Ascending aorta (tissue), 2 donors: ENCODE data around the gene CARD10. TPM values are rescaled to one million over a fixed set of nuclear protein-coding genes. Genes with fewer than 3 reads are reported as not detected.
"Not testable (repeated sequence)": the region's sequence is repeated elsewhere in the genome, so short reads cannot be mapped to it uniquely, and the experiment has no call there.

Experiments
- DNase-seq, 2 donors: peaks; one replicate each; pipeline ENCODE4 v3.0.0-alpha.2; 2019; ENCODE audit warnings: low spot score in 2 of 2
- H3K27ac ChIP-seq, 2 donors: fragments of 200-600 bp; sonication (generic); one replicate each; pipeline ENCODE4 v1.5.1; 2016 to 2017; ENCODE audit warnings: mild to moderate bottlenecking in 1 of 2
- H3K27me3 ChIP-seq: fragments of 200-600 bp; sonication (generic); one replicate; pipeline ENCODE4 v1.5.1; 2017
- H3K36me3 ChIP-seq, 2 donors: fragments of 200-600 bp; sonication (generic); one replicate each; pipeline ENCODE4 v1.5.1; 2016
- H3K4me1 ChIP-seq, 2 donors: fragments of 200-600 bp; sonication (generic); one replicate each; pipeline ENCODE4 v1.5.1; 2016 to 2017; ENCODE audit warnings: mild to moderate bottlenecking in 1 of 2
- H3K4me3 ChIP-seq, 2 donors: fragments of 200-600 bp; sonication (generic); one replicate each; pipeline ENCODE4 v1.5.1; 2016 to 2017; ENCODE audit warnings: mild to moderate bottlenecking in 1 of 2
- H3K9me3 ChIP-seq, 2 donors: fragments of 200-600 bp; sonication (generic); one replicate each; pipeline ENCODE4 v1.5.1; 2016
- intact Hi-C: fragments of 100-400 bp; cut with DNase I; formaldehyde crosslinking; loops from one replicate; pipeline ENCODE4 v1.15.1; 2023
- total RNA-seq: library from RNA; depleted of rRNA; stranded (reverse); fragments of >200 nt; gene quantifications from one replicate; pipeline ENCODE4 v1.1.0, GENCODE V29; 2016
- TF ChIP-seq, protein P1 (sequence below), 3 experiments: fragments of 200-600 bp in 2 of 3; fragments of 450-650 bp in 1 of 3; sonication (generic) in 2 of 3; IDR thresholded peaks; one replicate each; pipeline ENCODE4 v1.5.1; 2016 to 2019; ENCODE audit warnings: antibody characterized with exemption in 3 of 3, mild to moderate bottlenecking in 1 of 3, moderate library complexity in 1 of 3

The CARD10 gene
- total RNA-seq, 1 donor from 2014 or later: 21.0 TPM

DNA sequence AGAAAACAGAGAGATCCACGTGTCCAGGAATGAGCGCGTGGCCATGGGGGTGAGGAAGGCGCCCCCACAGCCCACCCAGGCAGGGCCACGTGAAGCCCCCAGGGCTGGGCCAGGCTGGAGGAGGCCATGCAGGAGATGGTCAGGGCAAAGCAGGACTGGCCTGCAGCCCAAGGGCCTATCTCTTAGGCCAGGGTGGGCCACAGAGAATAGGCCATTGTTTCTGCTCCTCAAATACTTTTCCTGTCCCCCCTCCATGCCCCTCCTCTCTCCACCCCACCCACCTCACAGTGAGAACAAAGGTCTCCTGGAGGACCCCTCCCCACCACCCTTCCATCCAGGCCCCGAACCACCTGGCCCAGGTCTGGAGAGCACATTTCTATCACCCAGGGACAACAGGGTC, 32.8 kb upstream of the CARD10 start:
- no peak overlapping the region for H3K4me3 ChIP-seq
- intact Hi-C loops: no loop called here
- H3K27me3 ChIP-seq: no peaks in the 10 kb centered on the region
- peak overlapping the region; percentile 68 to 72 for H3K27ac ChIP-seq
- TF ChIP-seq, protein P1, sequence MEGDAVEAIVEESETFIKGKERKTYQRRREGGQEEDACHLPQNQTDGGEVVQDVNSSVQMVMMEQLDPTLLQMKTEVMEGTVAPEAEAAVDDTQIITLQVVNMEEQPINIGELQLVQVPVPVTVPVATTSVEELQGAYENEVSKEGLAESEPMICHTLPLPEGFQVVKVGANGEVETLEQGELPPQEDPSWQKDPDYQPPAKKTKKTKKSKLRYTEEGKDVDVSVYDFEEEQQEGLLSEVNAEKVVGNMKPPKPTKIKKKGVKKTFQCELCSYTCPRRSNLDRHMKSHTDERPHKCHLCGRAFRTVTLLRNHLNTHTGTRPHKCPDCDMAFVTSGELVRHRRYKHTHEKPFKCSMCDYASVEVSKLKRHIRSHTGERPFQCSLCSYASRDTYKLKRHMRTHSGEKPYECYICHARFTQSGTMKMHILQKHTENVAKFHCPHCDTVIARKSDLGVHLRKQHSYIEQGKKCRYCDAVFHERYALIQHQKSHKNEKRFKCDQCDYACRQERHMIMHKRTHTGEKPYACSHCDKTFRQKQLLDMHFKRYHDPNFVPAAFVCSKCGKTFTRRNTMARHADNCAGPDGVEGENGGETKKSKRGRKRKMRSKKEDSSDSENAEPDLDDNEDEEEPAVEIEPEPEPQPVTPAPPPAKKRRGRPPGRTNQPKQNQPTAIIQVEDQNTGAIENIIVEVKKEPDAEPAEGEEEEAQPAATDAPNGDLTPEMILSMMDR (IDR thresholded peaks at IDR 0.05): no peak
- no peaks in the 10 kb centered on the region for H3K36me3 ChIP-seq
- no peaks in the 10 kb centered on the region for H3K9me3 ChIP-seq
- DNase-seq: no peak
- peaks cover 22 to 50% of the 10 kb centered on the region in 2 donors for H3K4me1 ChIP-seq

DNA sequence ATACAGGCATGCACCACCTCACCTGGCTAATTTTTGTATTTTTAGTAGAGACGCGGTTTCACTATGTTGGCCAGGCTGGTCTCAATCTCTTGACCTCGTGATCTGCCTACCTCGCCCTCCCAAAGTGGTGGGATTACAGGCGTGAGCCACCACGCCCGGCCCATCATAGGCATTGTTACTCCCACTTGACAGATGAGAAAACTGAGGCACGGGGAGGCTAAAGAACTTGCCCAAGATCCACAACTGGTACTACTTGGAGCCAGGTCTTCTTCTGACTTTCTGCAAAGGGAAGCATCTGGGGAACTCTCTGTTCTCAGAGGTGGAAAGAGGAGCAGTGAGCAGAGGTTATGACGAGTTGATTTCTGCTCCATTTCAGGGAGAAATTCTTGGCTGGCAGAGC, 31.7 kb upstream of the CARD10 start:
- DNase-seq, intact Hi-C loops, H3K9me3 ChIP-seq, H3K27me3 ChIP-seq, H3K36me3 ChIP-seq, H3K4me3 ChIP-seq: not testable (repeated sequence)
- Histone ChIP-seq H3K27ac (peak overlapping the region; percentile 68 to 72), H3K4me1 (peaks cover 28 to 58% of the 10 kb centered on the region in 2 donors)

DNA sequence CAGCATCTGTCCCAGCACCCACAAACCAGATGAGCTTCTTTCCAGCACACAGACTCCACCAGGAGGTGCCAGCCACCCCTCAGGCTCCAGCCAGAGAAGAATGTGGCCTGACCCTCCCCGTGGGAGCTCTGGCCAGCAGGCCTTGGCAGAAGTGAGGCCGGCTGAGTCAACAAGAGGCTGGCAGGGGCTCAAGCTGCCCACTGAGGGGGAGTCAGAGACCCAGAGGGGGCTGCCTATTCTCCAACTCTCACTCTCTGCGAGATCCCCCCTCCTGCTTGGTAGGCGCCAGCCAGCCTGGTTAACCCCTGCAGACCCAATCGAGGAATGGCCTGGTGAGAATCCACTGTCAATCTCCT, 30.5 kb upstream of the CARD10 start:
- Histone ChIP-seq H3K9me3 (no peaks in the 10 kb centered on the region), H3K36me3 (no peaks in the 10 kb centered on the region), H3K27ac (peak overlapping the region in 1 of 2 donors; percentile 9), H3K4me3 (peak overlapping the region in 1 of 2 donors; percentile 1), H3K27me3 (no peaks in the 10 kb centered on the region), H3K4me1 (peaks cover 32 to 70% of the 10 kb centered on the region in 2 donors)
- intact Hi-C loops: loop anchor here (1.0 to 10.0 kb wide), 4 partner anchors 11 to 775 kb away; partner anchors contain the start of genes CDC42EP1, GGA1, IFT27 and LGALS1
- peak in 1 of 2 donors; percentile 88 for DNase-seq
- TF ChIP-seq, protein P1 (IDR thresholded peaks at IDR 0.05): peak; percentile 45 to 56 (median 51)

DNA sequence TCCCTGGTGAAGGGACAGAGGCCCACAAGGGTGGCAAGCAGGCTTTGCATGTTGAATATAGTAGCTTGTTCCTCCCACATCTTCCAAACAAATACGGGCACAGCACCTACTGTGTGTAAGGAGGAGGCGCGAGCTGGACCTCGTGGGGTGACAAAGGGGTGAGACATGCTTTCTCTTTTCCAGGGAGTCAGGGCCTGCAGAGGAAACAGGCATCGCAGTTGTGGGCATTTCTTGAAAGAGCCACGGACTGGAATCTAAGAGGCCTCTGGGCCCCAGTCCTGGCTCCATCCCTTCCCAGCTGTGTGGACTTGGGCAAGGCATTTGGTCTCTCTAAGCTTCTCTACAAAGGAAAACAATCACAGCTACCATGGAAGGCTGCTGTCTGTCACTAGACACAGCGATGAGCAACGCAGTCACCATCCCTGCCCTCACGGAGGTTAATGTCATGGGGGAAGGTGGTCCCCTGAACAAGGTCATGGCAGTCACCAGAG, 28.1 kb upstream of the CARD10 start:
- Histone ChIP-seq H3K4me1 (peaks cover 30 to 66% of the 10 kb centered on the region in 2 donors), H3K27me3 (no peaks in the 10 kb centered on the region), H3K4me3 (no peak overlapping the region), H3K27ac (peak overlapping the region; percentile 93 to 99), H3K36me3 (no peaks in the 10 kb centered on the region), H3K9me3 (no peaks in the 10 kb centered on the region)
- intact Hi-C loops: loop anchor here (2.0 to 10.0 kb wide), 4 partner anchors 46 to 772 kb away; partner anchors contain the start of genes GGA1, IFT27 and LGALS1
- TF ChIP-seq, protein P1 (IDR thresholded peaks at IDR 0.05): no peak
- DNase-seq: no peak

DNA sequence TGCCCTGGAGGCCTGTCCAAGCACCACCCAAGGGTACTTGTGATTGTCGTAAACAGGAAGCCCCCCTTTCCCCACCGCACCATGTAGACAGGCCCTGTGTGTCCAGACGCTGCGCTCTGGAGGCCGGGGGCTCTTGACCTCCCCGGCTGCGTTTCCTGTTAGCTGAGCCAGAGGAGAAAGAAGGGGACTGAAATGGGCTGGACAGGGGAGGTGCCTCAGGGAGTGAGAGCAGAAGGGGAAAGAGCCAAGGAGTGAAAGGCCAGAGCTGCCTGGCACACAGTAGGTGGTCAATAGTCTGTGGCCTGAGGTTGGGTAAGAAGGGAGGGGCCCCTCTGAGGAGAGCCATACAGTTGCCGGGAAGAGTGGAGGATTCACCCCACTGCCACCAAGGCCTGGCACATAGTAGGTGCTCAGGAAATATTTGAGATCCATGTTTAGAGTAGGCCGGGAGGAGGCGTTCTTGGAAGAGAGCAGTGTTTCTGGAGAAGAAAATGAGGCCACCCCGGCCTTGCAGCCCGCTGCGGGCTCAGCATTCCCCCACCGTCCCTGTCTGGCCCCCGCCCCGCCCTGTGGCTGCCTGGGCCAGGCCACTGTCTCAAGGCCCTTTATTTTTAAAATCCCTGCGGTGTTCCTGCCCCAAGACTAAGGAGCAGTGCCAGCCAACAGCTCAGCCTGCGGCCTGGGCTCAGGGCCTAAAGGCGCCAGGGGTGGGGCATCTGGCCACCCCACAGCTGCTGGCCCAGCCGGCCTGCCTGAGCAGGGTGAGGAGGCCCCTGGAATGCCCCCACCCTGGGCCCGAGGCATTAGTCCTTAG, 27.4 kb upstream of the CARD10 start:
- peak; percentile 23 to 90 for DNase-seq
- H3K9me3 ChIP-seq: no peaks in the 10 kb centered on the region
- peak overlapping the region; percentile 93 to 99 for H3K27ac ChIP-seq
- peaks cover 23 to 61% of the 10 kb centered on the region in 2 donors for H3K4me1 ChIP-seq
- intact Hi-C loops: loop anchor here (1.0 to 10.0 kb wide), 5 partner anchors 15 to 772 kb away; partner anchors contain the start of genes GGA1, IFT27 and LGALS1
- no peaks in the 10 kb centered on the region for H3K27me3 ChIP-seq
- H3K4me3 ChIP-seq: peak overlapping the region in 1 of 2 donors; percentile 44
- no peaks in the 10 kb centered on the region for H3K36me3 ChIP-seq
- TF ChIP-seq, protein P1 (IDR thresholded peaks at IDR 0.05): no peak
